HG03108 (cell line): ENCODE results near the gene SARDH.
"Not testable (repeated sequence)": the region's sequence is repeated elsewhere in the genome, so short reads cannot be mapped to it uniquely, and the experiment has no call there.

ENCODE experiments used
- ATAC-seq: cut with Tn5 transposase; IDR thresholded peaks from one replicate; pipeline ENCODE4 v1.9.1; 2021; ENCODE audit warnings: moderate library complexity; ENCODE audit not compliant: unreplicated experiment

Gene SARDH

DNA sequence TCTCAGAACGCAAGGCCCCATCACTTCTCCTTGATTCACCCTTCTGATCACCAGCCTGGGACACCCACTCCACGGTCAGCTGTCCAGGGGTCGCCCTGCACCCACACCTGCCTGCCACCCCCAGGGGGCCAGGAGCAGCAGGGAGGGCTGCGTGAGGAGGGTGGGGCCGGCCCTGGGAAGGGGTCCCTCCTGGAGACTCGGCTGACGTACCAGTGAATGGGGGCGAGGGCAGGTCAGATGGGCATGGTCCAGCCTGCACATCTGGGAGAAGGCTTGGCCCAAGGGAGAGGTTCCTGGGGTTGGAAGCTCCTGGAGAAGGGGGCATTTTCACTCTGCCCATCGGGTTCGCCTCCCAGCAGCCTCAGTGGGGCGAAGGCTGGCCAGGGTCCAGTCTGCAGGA lies 21.8 kb upstream of the SARDH start:
- ATAC-seq, result no peak

DNA sequence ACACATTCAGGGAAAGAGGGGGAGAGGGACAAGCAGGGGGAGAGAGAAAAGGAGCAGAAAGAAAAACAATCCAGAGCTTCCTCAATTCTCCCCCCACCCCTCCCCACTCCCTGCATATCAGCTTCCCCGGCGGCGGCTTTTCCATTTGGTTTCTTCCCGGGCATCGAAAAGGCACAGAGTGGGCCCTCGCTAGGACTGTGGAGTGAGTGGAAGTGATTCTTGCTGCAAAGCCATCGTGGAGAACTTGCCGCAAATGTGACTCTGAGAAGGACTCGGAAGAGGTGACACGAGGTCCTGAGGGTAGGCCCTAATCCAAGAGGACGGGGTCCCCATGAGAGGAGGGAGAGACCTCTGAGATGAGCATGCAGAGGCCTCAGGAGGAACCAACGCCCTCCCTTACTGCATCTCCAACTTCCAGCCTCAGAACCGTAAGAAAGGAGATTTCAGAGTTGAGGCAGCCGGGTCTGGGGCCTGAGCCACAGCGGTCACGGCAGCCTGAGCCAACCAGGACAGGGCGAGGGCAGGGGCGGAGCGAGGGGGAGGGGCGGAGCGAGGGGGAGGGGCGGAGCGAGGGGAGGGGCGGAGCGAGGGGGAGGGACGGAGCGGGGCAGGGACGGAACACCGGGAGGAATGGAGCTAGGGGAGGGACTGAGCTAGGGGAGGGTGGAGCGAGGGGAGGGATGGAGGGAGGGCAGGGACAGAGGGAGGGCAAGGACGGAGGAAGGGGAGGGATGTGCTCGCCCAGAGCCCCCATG lies 21.2 kb upstream of the SARDH start:
- ATAC-seq, result no peak

DNA sequence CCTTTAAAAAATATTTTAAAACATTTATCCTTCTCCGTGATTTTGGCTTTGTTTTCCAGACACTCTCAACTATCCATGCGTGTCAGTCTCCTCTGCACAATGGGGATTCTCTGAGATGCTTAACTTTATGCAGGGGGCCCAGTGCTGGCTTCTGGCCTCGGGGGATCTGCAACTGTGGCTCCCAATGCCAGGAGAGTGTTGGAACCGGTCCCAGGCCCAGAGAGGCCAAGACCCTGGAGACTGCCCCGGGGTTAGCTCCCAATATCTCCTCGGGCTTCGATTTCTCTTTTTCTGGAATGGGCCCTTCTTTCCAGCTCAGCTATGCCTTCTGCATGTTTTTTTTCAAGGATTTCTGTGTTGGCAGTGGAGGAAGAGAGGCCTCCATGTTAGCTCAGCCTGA lies 20.1 kb upstream of the SARDH start:
- ATAC-seq, result no peak

DNA sequence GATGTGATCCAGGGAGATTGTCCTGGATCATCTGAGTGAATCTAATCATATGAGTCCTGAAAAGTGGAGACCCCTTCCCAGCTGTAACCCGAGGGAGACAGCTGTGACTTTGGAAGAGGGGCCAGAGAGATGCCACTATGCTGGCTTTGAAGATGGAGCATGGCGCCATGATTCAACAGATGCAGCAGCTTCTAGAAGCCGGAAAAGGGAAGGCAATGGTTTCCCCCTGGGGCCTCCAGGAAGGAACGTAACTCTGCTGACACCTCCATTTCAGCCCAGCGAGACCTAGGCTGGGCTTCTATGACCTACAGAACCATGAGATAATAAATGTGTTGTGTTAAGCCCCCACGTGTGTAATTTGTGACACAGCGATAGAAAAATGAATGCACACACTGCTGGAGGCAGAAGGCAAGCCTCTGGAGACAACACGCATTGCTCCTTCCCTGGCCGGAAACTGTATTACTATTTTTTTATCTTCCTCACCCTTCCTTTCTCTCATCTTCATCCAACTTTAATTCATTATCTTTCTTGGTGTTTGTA lies 16.6 kb upstream of the SARDH start:
- no peak for ATAC-seq

DNA sequence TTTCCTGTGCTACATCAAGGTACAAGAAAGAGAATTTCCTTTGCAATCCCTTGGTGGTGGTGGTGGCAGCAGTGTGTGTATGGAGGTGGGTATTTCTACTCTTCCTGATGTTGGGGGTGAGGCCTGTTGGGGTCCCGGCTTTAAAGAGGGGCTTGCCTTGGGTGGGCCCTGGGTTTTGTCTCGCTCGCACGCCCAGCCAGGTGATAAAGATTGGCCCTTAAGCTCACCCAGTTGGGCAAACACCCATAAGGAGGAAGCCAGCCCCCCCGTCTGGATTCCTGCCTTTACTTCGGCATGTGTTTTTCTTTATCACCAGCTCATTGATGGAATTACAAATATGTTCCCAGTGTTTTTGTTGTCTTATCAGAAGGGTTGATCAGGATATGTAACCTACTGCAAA lies 16.0 kb upstream of the SARDH start:
- no peak for ATAC-seq

DNA sequence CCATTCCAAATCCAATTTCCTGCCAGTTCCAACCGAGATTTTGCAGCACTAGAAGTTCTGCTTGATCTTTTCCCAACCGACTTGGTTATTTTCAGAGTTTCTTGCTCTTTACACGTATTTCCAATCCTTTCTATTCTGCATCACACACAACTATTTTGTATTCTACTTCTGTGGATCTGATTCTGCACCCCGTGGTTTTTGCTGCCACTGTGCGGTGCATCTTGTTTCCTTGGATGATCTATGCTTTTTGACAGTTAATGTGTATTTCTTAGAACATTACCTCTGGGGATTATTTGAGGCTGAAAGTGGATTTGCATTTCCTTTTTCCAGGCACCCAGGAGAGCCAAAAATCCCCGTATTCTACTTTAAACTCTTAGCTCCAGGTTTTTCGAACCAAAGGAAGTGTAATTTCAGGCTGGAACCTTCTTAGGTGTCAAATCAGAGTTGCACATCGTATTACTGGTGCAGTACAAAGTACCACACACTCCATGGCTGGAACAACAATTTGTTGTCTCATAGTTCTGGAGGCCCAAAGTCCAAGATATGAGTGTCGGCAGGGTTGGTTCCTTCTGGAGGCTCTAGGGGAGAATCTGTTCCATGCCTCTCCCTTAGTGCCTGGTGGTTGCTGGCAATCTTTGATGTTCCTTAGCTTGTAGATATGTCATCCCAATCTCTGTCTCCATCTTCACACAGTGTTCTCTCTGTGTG lies 14.7 kb upstream of the SARDH start:
- no peak for ATAC-seq

DNA sequence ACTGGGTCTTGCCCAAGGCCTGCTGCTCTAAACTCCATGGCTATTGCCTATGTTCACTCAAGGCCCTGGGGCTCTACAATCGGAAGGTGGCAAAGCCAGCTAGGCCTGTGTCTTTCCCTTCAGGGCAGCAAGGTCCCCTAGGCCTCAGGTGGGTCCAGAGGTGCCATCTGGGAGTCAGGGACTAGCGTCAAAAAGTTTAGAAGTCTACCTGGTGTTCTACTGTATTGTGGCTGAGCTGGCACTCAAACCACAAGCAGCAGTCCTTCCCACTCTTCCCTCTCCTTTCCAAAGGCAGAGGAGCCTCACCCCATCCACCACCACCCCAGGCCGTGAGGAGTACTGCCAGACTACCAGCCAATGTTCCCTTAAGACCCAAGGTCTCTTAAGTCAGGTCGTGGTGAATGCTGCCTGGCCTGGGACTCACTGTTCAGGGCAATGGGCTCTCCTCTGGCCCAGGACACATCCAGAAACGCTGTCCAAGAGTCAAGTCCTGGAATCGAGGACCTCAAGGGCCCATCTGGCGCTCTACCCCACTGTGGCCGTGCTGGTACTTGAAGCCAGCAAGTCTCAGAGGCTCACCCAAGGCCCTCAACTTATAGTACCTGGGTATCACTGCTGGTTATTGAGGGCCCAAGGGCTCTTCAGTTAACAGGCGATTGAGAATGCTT lies 13.0 kb upstream of the SARDH start:
- no peak for ATAC-seq

DNA sequence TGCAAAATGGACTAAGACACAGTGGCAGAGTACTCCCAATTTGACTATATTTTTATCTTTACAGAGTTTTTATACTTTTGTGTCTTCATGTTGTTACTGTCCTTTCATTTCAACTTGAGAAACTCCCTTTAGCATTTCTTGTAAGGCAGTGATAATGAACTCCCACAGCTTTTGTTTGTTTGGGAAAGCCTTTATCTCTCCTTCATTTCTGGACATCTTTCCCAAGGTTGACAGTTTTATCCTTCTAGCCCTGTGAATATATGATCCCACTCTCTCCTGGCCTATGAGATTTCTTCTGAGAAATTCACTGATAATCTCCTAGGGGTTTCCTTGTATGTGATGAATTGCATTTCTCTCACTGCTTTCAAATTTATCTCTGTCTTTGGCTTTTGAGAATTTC lies 9.2 kb upstream of the SARDH start:
- no peak for ATAC-seq

DNA sequence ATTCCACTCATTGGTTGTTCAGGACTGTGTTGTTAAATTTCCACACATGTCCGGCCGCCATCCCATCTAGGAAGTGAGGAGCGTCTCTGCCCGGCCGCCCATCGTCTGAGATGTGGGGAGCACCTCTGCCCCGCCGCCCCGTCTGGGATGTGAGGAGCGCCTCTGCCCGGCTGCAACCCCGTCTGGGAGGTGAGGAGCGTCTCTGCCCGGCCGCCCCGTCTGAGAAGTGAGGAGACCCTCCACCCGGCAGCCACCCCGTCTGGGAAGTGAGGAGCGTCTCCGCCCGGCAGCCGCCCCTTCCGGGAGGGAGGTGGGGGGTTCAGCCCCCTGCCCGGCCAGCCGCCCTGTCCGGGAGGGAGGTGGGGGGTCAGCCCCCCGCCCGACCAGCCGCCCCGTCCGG lies 6.4 kb upstream of the SARDH start:
- not testable (repeated sequence) for ATAC-seq

DNA sequence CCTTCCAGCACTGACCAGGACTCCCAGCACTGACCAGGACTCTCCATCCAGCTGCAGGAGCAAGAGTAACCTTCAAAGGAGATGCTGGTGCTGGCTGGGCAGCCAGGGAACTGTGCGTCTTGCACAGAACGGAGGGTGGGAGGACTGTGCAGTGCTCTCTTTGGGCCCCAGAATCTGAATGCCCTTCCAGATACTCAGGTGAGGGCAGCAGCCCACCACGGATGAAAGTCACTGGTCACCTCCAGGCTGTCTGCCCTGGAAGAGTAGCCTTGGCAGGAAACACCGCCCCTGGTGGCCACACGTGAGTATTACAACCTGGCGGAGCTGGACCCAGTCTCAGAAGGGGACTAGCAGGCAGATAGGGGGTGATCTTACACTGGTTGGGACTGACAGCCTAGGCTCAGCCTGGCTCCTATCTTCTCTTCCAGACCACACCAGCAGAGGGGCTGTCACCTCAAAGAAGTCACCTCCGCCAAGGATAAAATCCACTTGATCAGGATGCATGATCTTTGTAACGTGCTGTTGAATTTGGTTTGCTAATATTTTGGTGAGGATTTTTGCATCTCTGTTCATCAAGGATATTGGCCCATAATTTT lies 4.8 kb upstream of the SARDH start:
- ATAC-seq, result peak; percentile 53

DNA sequence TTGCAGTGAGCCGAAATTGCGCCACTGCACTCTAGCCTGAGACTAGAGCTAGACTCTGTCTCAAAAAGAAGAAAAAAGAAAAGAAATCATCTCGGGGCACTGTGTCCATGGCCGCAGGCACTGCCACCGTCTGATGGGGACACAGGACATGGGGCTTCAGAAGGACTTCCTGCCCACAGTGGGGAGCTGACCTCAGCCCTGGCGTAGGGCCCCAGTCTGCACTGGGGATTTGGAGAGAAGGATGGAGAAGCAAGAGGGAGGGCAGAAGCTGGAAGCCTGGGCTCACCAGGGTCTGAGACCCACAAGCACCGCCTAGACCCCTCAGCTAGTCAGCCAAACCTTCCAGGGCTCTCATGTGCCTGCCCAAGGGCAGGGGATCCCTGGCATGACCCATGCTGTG lies 4.1 kb upstream of the SARDH start:
- no peak for ATAC-seq

DNA sequence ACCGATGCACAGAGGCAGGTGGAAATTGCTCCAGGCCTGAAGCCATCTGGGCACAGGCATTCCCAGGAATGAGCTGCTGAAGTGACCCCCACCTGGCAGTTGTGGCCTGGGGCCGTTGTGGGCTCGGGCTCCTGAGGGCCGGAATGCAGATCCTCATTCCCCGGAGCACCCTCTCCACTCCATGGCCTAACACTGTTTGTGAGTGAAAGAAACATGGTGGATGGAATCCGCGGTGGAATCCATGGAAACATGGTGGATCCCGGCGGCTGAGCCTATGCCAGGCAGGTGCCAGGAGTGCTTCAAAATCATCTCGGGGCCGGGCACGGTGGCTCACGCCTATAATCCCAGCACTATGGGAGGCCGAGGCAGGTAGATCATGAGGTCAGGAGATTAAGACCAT lies 3.6 kb upstream of the SARDH start:
- no peak for ATAC-seq

DNA sequence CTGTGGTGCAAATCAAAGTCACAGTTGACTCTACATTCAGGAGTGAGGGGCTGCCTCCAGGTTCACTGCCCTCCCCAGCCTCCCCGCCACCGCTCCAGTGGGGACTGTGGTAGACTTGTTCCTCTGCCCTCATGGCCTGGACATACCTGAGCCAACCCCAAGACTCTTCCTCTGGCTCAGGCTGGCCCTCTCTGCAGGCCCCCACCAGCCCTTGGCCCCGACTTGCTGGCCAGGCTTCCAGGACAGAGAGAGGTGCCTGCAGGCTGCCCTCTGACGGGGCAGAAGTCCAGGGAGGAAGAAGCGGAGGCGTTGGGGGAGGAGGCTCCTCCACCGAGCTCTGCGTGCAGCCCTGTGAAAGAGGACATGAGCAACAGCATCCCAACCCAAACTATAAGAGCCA lies 2.8 kb upstream of the SARDH start:
- no peak for ATAC-seq

DNA sequence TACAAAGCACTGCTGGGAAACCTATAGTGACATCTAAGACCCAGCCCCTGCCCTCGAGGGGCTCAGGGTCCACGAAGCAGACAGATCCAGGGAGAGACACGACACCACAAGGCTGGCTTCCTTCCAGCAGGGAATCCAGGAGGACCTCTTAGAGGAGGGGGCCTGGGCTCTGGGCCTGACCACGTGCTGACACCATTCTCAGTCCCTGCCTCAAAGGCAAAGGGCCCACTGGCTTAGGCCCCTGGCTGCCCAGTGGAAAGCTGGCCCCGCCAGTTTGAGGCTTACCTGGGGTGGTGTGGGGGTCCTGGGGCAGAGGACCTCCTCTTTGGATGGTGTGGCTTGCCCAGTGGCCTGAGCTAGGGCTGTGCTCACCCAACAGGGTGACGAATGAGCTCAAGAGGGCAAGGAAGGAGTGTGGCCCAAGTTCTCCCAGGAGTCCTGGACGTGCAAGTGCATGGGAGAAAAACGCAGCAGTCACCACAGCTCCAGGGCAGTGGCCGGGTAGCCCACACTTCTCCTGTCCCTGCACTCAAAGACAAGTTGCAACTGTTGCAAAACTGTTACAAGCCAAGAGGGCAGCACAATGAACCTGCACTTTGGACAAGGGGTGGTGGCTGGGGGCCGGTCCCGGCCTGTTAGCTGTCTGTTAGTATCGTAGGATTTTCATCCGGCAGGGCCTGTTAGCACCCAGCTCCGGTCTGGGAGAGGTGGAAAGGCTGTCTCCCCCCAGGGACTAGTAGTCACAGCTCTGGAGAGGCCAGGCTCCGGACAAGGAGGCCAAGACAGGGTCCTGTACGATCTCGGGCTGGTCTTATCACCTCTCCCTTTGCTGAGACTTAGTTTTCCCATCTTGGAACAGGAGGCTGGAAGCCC lies 1.5 kb upstream of the SARDH start:
- no peak for ATAC-seq

DNA sequence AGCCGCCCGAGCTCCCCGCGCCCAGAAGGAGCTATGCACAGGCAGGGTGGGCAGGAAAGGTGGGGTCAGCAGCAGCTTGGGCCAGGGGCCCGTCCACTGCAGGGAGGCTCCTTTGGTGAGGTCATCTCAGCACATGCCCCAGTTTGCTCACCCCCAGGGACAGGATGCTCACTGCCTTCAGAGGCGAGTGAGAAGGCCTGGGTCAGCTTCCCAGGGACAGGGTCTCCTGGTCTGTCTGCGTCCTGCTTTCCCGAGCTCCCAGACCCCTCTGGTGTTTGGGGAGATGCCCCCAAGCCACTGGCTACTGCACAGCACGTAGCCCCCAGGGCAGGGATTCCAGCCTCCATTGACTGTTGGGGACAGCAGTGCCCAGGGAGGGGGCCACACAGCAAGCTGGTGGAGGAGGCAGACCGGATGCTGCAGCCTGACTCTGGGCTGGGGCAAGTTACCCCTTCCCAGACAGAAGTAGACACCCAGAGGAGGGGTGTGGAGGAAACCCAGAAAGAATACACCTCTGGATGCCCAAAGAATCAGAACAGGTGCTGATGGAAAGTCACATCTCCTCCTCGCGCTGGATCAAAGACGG lies 581 bp upstream of the SARDH start:
- ATAC-seq, result no peak

DNA sequence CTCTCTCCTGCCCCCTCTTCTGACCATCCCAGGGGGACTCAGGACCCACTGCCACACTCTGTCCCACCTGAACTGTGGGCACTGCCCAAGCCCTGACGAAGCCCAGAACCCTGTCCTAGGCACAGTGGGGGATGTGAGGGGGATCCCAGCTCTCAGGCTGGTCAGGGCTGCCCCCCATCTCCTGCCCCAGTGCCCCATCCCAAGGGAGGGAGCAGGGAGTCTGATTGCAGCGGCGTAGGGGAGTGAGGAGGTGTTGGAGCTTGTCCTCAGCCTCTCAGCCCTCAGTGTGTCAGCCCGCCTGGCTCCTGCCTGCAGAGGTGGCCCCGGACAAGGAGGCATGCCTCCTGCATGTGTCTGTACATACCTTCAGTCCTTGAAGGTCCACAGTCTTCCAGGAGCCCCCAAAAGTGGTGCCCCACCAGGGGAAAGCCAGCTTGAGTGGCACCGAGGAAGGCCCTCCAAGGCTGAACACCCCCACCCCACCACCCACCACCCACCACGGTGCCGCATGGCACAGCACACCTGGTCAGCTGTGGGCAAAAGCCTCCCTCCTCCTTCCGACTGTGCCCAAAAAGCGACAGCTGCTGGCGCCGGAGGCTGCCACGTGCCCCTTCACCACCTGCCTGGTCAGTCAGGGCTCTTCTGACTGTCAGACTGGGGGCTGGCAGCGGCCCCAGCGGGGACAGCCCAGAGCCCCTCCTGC lies 930 bp downstream of the SARDH start:
- ATAC-seq, result no peak

DNA sequence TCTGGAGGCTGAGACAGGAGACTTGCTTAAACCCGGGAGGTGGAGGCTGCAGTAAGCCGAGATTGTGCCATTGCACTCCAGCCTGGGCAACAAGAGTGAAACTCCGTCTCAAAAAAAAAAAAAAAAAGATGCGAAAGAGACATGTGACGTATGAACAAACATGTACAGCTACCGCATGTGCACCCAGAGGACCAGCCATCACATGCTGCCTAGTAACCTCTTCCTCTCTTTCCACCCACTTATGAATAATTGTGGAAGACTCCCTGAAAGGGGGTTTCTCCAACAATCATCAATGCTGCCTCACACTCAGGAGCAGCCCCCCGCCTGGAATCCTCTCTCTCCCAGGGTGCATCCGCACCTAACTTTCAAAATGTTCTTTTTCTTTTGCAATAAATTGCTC lies 2.2 kb downstream of the SARDH start:
- ATAC-seq, result no peak

DNA sequence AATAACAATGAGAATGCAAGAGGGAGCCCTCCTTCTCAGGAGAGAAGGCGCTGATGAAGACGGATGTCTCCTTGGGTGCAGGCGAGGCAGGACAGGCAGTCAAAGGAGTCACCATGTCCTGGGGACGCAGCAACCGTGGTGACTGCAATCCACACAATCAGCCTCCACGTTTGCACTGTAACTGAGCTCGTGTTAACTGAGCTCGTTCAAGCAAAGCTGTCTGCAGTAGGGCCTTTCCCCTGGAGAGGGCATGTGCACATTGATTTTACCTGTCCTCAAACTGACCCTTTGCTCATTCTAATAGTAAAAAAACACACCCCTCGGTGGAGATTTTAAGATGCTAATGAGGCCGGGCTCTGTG lies 2.8 kb downstream of the SARDH start:
- ATAC-seq, result no peak

DNA sequence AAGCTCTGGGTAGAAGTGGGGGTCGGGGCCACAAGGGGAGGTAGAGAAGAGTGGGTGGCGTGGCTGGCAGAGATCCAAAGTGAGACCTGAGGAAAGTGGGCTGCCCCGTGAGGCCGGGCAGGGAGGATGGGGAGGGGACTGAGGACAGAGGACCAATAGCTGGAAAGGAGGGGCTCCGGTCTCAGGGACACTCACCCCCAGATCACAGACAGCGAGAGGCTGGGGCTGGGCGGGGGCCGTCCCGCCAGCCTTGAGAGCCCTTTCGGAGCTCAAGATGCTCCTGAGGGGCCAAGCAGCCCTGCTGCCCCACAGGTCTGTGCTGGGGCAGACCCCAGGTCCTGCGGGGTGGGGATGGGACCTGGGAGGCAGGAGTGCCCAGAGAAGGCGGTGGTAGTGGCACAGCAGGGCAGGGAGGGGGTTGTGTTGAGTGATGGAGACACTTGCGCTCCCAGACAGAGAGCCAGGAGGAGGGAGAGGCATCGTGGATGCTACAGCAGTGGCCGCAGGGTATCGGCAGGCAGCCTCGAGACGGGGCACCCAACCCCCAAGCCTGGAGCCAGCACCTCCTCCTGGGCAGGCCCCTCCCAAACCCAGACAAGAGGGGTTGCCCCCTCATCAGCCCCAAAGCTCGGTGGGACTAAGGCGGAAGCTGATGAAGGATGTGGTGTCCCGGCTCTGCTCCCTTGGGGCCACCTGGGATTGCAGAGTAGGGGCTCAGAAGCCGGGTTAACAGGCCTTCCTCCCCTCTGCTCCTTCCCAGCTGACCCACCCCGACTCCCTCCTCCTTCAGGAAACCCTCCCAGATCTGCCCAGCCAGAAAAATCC lies 3.4 kb downstream of the SARDH start:
- no peak for ATAC-seq
